GM23338 (cell line): Measurements from ENCODE around the gene USH1G.
"Not testable (repeated sequence)": the region's sequence is repeated elsewhere in the genome, so short reads cannot be mapped to it uniquely, and the experiment has no call there.

Source experiments
- CTCF ChIP-seq, 2 experiments: fragments of 200-600 bp in 1 of 2; sonication (generic) in 1 of 2; conservative IDR thresholded peaks; 2 replicates each; pipeline versions ENCODE4 v1.5.1 to v1.6.1; 2016 to 2017; ENCODE audit warnings: antibody characterized with exemption in 2 of 2, low read depth in 2 of 2, mild to moderate bottlenecking in 2 of 2, moderate library complexity in 1 of 2
- EZH2 ChIP-seq: fragments of 200-600 bp; sonication (generic); IDR thresholded peaks from one replicate; pipeline ENCODE4 v1.8.0; 2017; ENCODE audit warnings: antibody characterized with exemption, mild to moderate bottlenecking, low read depth; ENCODE audit not compliant: unreplicated experiment
- EZH2phosphoT487 ChIP-seq: fragments of 200-600 bp; sonication (generic); IDR thresholded peaks from one replicate; pipeline ENCODE4 v1.8.1; 2018; ENCODE audit warnings: antibody characterized with exemption; ENCODE audit not compliant: unreplicated experiment
- JUNB ChIP-seq: IDR thresholded peaks from one replicate; pipeline ENCODE4 v1.6.1; 2016; ENCODE audit warnings: antibody characterized with exemption; ENCODE audit not compliant: unreplicated experiment
- NANOG ChIP-seq: IDR thresholded peaks from 2 replicates; pipeline ENCODE4 v1.6.1; 2016; ENCODE audit warnings: antibody characterized with exemption, borderline replicate concordance
- POLR2AphosphoS5 ChIP-seq: IDR thresholded peaks from 2 replicates; pipeline ENCODE4 v1.6.1; 2016; ENCODE audit warnings: antibody characterized with exemption, low read depth
- REST ChIP-seq: IDR thresholded peaks from one replicate; pipeline ENCODE4 v1.6.1; 2018; ENCODE audit warnings: antibody characterized with exemption; ENCODE audit not compliant: unreplicated experiment
- ZNF114 ChIP-seq: fragments of 250-450 bp; sonication (Bioruptor Pico); IDR thresholded peaks from 2 replicates; pipeline ENCODE4 v1.5.0; 2020; ENCODE audit warnings: mild to moderate bottlenecking, moderate library complexity

GRCh38 chr17:74906214-74906793 is 16.8 kb downstream of the USH1G start:
- TF ChIP-seq CTCF (conservative IDR thresholded peaks at IDR 0.05; ENCODE audit: low read depth in 2 of 2); EZH2; NANOG; POLR2AphosphoS5; ZNF114; EZH2phosphoT487; REST; JUNB: not testable (repeated sequence)
